OCI-LY1 (cell line): ENCODE measurements around the gene CMTM7.

Experiments
- CTCF ChIP-seq: fragments of 200-600 bp; sonication (generic), shearing (Covaris generic); IDR thresholded peaks from 2 replicates; pipeline ENCODE4 v1.5.1; 2017; ENCODE audit warnings: mild to moderate bottlenecking, antibody characterized with exemption, low read length, moderate library complexity, mixed read lengths
- EZH2 ChIP-seq: fragments of 200-600 bp; sonication (generic), shearing (Covaris generic); IDR thresholded peaks from 2 replicates; pipeline ENCODE4 v1.8.0; 2017; ENCODE audit warnings: borderline replicate concordance, mixed run types, mild to moderate bottlenecking, antibody characterized with exemption, low read length, moderate library complexity, mixed read lengths

DNA sequence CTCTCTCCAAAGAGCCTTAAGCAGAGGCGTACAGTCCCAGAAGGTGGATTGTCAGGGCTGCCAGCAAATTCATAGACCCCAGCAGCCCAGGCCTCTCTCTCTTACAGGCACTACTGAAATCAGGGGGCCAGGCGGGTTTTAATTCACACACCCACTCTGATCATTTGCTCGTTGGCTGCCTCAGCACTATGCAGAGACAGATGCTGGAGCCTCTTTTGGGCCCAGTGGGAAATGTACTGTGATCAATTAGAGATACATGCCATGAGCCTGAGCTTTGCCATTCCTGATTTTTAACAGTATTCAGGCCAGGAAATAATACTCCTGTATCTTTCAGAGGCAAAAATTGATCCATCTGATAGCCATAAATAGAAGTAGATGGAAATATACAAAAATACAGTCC lies 58.0 kb downstream of the CMTM7 start:
- no peak for TF ChIP-seq CTCF
- no peak for TF ChIP-seq EZH2
